ENCODE data around the gene GALC.
"Not testable (repeated sequence)": the region's sequence is repeated elsewhere in the genome, so short reads cannot be mapped to it uniquely, and the experiment has no call there.

DNA sequence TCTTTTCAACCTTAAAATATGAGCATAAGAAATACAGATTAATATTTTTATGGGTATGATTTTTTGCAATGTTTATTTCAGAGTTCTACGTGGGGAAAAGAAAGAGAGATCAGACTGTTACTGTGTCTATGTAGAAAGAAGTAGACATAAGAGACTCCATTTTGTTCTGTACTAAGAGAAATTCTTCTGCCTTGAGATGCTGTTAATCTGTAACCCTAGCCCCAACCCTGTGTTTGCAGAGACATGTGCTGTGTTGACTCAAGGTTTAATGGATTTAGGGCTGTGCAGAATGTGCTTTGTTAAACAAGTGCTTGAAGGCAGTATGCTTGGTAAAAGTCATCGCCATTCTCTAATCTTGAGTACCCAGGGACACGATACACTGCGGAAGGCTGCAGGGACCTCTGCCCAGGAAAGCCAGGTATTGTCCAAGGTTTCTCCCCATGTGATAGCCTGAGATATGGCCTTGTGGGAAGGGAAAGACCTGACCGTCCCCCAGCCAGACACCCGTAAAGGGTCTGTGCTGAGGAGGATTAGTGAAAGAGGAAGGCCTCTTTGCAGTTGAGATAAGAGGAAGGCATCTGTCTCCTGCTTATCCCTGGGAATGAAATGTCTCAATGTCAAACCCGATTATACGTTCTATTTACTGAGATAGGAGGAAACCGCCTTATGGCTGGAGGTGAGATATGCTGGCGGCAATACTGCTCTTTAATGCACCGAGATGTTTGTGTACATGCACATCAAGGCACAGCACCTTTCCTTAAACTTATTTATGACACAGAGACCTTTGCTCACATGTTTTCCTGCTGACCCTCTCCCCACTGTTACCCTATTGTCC lies 31.5 kb upstream of the GALC start:
- TF ChIP-seq POLR2A (IDR thresholded peaks at IDR 0.05; ENCODE audit: low read depth, low read length); TAF1 (IDR thresholded peaks at IDR 0.05; ENCODE audit: borderline replicate concordance, low read depth, low read length): not testable (repeated sequence)

All from GM12892 (cell line).